ENCODE measurements around the gene PITX1. TPM values are rescaled to one million over a fixed set of nuclear protein-coding genes. Genes with fewer than 3 reads are reported as not detected.
A peak's percentile ranks its signal among the peaks of the same experiment; 100 is the strongest.

PITX1 gene
- total RNA-seq, 4 donors from 2014 or later, result 571 to 1,232 (median 680) TPM

- DNase-seq, result no peak
Observed at GRCh38 chr5:135042595-135042994, 8.6 kb upstream of the PITX1 start.

GRCh38 chr5:135041726-135042125, 7.7 kb upstream of the PITX1 start:
- Histone ChIP-seq H3K36me3 (no peaks in the 10 kb centered on the region), H3K4me1 (peaks cover 11 to 83% (median 34%) of the 10 kb centered on the region in 3 donors), H3K9me3 (no peaks in the 10 kb centered on the region), H3K27ac (peak overlapping the region in 2 of 4 donors; percentile 96 to 99), H3K4me3 (no peak overlapping the region), H3K27me3 (peaks cover 0 to 66% (median 0%) of the 10 kb centered on the region in 4 donors)
- intact Hi-C loops (cut with DNase I), result no loop called here
- DNase-seq, result no peak
- 72 to 79% methylated on average over 3 of the region's 3 CpGs for WGBS, 2 donors
- TF ChIP-seq POLR2A (IDR thresholded peaks at IDR 0.05), result no peak
- TF ChIP-seq CTCF (IDR thresholded peaks at IDR 0.05), result no peak

More at GRCh38 chr5:135042595-135042994, 8.6 kb upstream of the PITX1 start:
- peak overlapping the region in 1 of 4 donors; percentile 1 for H3K27ac ChIP-seq
- no peak overlapping the region for H3K4me3 ChIP-seq
- TF ChIP-seq POLR2A (IDR thresholded peaks at IDR 0.05) (no peak), CTCF (IDR thresholded peaks at IDR 0.05) (no peak)
- 100% methylated on average over 1 of the region's 1 CpG for WGBS, 2 donors
- no peaks in the 10 kb centered on the region for H3K36me3 ChIP-seq
- H3K9me3 ChIP-seq, result no peaks in the 10 kb centered on the region
- H3K27me3 ChIP-seq, result peaks cover 0 to 58% (median 0%) of the 10 kb centered on the region in 4 donors
- intact Hi-C loops (cut with DNase I), result no loop called here
- peaks cover 20 to 83% (median 38%) of the 10 kb centered on the region in 3 donors for H3K4me1 ChIP-seq

- Histone ChIP-seq H3K27me3 (peaks cover 0 to 69% (median 0%) of the 10 kb centered on the region in 4 donors), H3K4me3 (peak overlapping the region; percentile 63 to 90 (median 82)), H3K36me3 (no peaks in the 10 kb centered on the region), H3K27ac (peak overlapping the region; percentile 96 to 99 (median 98)), H3K4me1 (peaks cover 11 to 83% (median 35%) of the 10 kb centered on the region in 3 donors), H3K9me3 (no peaks in the 10 kb centered on the region)
- no peak for DNase-seq
- 29 to 64% methylated on average over 3 to 12 of the region's 12 CpGs for WGBS, 2 donors
- intact Hi-C loops (cut with DNase I), result no loop called here
- TF ChIP-seq CTCF (IDR thresholded peaks at IDR 0.05) (no peak), POLR2A (IDR thresholded peaks at IDR 0.05) (no peak)
Observed at GRCh38 chr5:135041145-135041587, 7.1 kb upstream of the PITX1 start.

- 0 to 6% methylated on average over 3 to 4 of the region's 51 CpGs for WGBS, 2 donors
- Histone ChIP-seq H3K9me3 (no peaks in the 10 kb centered on the region), H3K27me3 (peaks cover 0 to 74% (median 0%) of the 10 kb centered on the region in 4 donors), H3K36me3 (no peaks in the 10 kb centered on the region), H3K27ac (peak overlapping the region; percentile 96 to 99 (median 98)), H3K4me3 (peak overlapping the region; percentile 63 to 90 (median 82)), H3K4me1 (peaks cover 11 to 83% (median 41%) of the 10 kb centered on the region in 3 donors)
- TF ChIP-seq POLR2A (IDR thresholded peaks at IDR 0.05), result no peak
- TF ChIP-seq CTCF (IDR thresholded peaks at IDR 0.05), result no peak
- DNase-seq, result no peak
- intact Hi-C loops (cut with DNase I), result no loop called here
Observed at GRCh38 chr5:135040333-135041144, 6.5 kb upstream of the PITX1 start.

GRCh38 chr5:135040034-135040332, 6.0 kb upstream of the PITX1 start:
- DNase-seq, result no peak
- Histone ChIP-seq H3K4me3 (peak overlapping the region; percentile 63 to 90 (median 82)), H3K4me1 (peaks cover 16 to 83% (median 41%) of the 10 kb centered on the region in 3 donors), H3K27me3 (peaks cover 0 to 78% (median 0%) of the 10 kb centered on the region in 4 donors), H3K9me3 (no peaks in the 10 kb centered on the region), H3K36me3 (no peaks in the 10 kb centered on the region), H3K27ac (peak overlapping the region; percentile 96 to 99 (median 98))
- TF ChIP-seq CTCF (IDR thresholded peaks at IDR 0.05) (no peak), POLR2A (IDR thresholded peaks at IDR 0.05) (no peak)
- no CpG with 5 or more reads among the region's 11 CpGs for WGBS, 2 donors
- intact Hi-C loops (cut with DNase I), result no loop called here
